Endothelial cell of umbilical vein (primary cell): ENCODE data around the gene GEMIN8. TPM values are rescaled to one million over a fixed set of nuclear protein-coding genes. Genes with fewer than 3 reads are reported as not detected.

Experiments used
- BruUV-seq: library from RNA; stranded (reverse); fragments of 400-500 nt; replicated peaks from 2 replicates; lab custom pipeline; 2021; lab: Mats Ljungman, UMichigan
- CTCF ChIA-PET: fragments of 300-600, 350-600 bp; sonication (Branson Sonifier 250); formaldehyde crosslinking; loops from one replicate; lab custom pipeline; 2021; ENCODE audit warnings: antibody characterized with exemption, inconsistent platforms; lab: Charles Lee
- POLR2A ChIA-PET: fragments of 300-600, 350-600 bp; sonication (Branson Sonifier 250); formaldehyde crosslinking; loops from one replicate; lab custom pipeline; 2021; ENCODE audit warnings: antibody characterized with exemption, inconsistent platforms; lab: Charles Lee
- DNase-seq: peaks from one replicate; pipeline ENCODE4 v3.0.0-alpha.2; 2011; ENCODE audit warnings: low read depth, low spot score
- FAIRE-seq: peaks from 2 replicates; lab custom pipeline; 2011; peaks lifted over from hg19 to GRCh38; lab: Jason Lieb, UNC
- H2AFZ ChIP-seq: 2 replicates; pipeline ENCODE4 v1.6.0; 2012; ENCODE audit warnings: low read depth, low read length, control low read depth, inconsistent platforms
- H3K27ac ChIP-seq: 2 replicates; pipeline ENCODE4 v1.5.1; 2011; ENCODE audit warnings: low read depth, mild to moderate bottlenecking, control low read depth, low read length, moderate library complexity; ENCODE audit not compliant: insufficient read depth
- H3K27me3 ChIP-seq, 2 experiments: 2 replicates each; pipeline versions ENCODE4 v1.6.0 to v1.6.1; 2011; ENCODE audit warnings: low read length in 2 of 2, mixed read lengths in 1 of 2; ENCODE audit not compliant: control insufficient read depth in 2 of 2, insufficient read depth in 2 of 2
- H3K36me3 ChIP-seq, 2 experiments: 2 replicates in 1 of 2; 3 replicates in 1 of 2; pipeline ENCODE4 v1.5.1; 2011; ENCODE audit warnings: low read length in 2 of 2, mild to moderate bottlenecking in 1 of 2, moderate library complexity in 1 of 2; ENCODE audit not compliant: control insufficient read depth in 2 of 2, insufficient read depth in 2 of 2; ENCODE audit errors: extremely low read depth in 1 of 2
- H3K4me1 ChIP-seq: 3 replicates; pipeline ENCODE4 v1.5.1; 2011; ENCODE audit warnings: mild to moderate bottlenecking, low read length; ENCODE audit not compliant: control insufficient read depth, insufficient read depth; ENCODE audit errors: extremely low read depth
- H3K4me2 ChIP-seq: 2 replicates; pipeline ENCODE4 v1.6.1; 2011; ENCODE audit warnings: low read length, control low read depth, mixed read lengths; ENCODE audit not compliant: insufficient read depth
- H3K4me3 ChIP-seq, 3 experiments: fragments of 200-600 bp in 1 of 3; sonication (generic), shearing (Covaris generic) in 1 of 3; replicated peaks in 1 of 3; 2 replicates each; pipeline ENCODE4 v1.5.1; 2011 to 2016; ENCODE audit warnings: control low read depth in 3 of 3, low read length in 3 of 3, mild to moderate bottlenecking in 2 of 3, inconsistent platforms in 1 of 3, low read depth in 1 of 3, moderate library complexity in 1 of 3; ENCODE audit not compliant: insufficient read depth in 1 of 3
- H3K79me2 ChIP-seq: 2 replicates; pipeline ENCODE4 v1.6.0; 2012; ENCODE audit warnings: low read length, inconsistent platforms; ENCODE audit not compliant: control insufficient read depth, insufficient read depth
- H3K9ac ChIP-seq: replicated peaks from 2 replicates; pipeline ENCODE3; 2011; ENCODE audit warnings: low read length, control low read depth; ENCODE audit not compliant: insufficient read depth; ENCODE audit errors: extremely low read depth
- H3K9me1 ChIP-seq: replicated peaks from 3 replicates; pipeline ENCODE4 v1.6.0; 2011; ENCODE audit warnings: mild to moderate bottlenecking, low read length; ENCODE audit not compliant: control insufficient read depth, insufficient read depth; ENCODE audit errors: extremely low read depth
- H3K9me3 ChIP-seq: replicated peaks from 2 replicates; pipeline ENCODE4 v1.5.1; 2012; ENCODE audit warnings: low read length, inconsistent platforms; ENCODE audit not compliant: control insufficient read depth, insufficient read depth
- H4K20me1 ChIP-seq: replicated peaks from 2 replicates; pipeline ENCODE3; 2011; ENCODE audit warnings: mild to moderate bottlenecking, low read length; ENCODE audit not compliant: control insufficient read depth, insufficient read depth; ENCODE audit errors: extremely low read depth
- CTCF ChIP-seq, 2 donors: IDR thresholded peaks; 1 replicate in 1 of 2; 2 replicates in 1 of 2; pipeline ENCODE4 v1.5.1; 2011; ENCODE audit warnings: low read length in 2 of 2, mild to moderate bottlenecking in 2 of 2, moderate library complexity in 2 of 2, control low read depth in 1 of 2, inconsistent platforms in 1 of 2, low read depth in 1 of 2; ENCODE audit not compliant: insufficient read depth in 1 of 2; ENCODE audit errors: extremely low read depth in 1 of 2
- EZH2 ChIP-seq: IDR thresholded peaks from 2 replicates; pipeline ENCODE4 v1.6.1; 2012; ENCODE audit warnings: borderline replicate concordance, low read depth, mild to moderate bottlenecking, moderate library complexity, low read length, inconsistent platforms; ENCODE audit not compliant: severe bottlenecking
- FOS ChIP-seq: IDR thresholded peaks from 2 replicates; pipeline ENCODE4 v1.6.1; 2011; ENCODE audit warnings: mild to moderate bottlenecking, low read length, moderate library complexity, borderline replicate concordance; ENCODE audit not compliant: insufficient read depth
- GATA2 ChIP-seq: IDR thresholded peaks from 2 replicates; pipeline ENCODE4 v1.7.0; 2011; ENCODE audit warnings: low read depth, mild to moderate bottlenecking, moderate library complexity, mixed read lengths, low read length; ENCODE audit not compliant: insufficient read length, insufficient read depth
- JUN ChIP-seq: IDR thresholded peaks from 2 replicates; pipeline ENCODE4 v1.6.1; 2011; ENCODE audit warnings: borderline replicate concordance, low read depth; ENCODE audit not compliant: insufficient read length, insufficient read depth
- MYC ChIP-seq: IDR thresholded peaks from one replicate; pipeline ENCODE4 v1.6.1; 2011; ENCODE audit warnings: mild to moderate bottlenecking, low read depth, low read length
- POLR2A ChIP-seq: IDR thresholded peaks from 2 replicates; pipeline ENCODE4 v1.6.1; 2012; ENCODE audit warnings: low read depth, mild to moderate bottlenecking, control low read depth, low read length
- POLR2AphosphoS5 ChIP-seq: IDR thresholded peaks from 2 replicates; pipeline ENCODE4 v1.6.1; 2012; ENCODE audit warnings: low read depth, mild to moderate bottlenecking, control low read depth, low read length, moderate library complexity; ENCODE audit not compliant: insufficient read depth
- dilution Hi-C: fragments of 300-500 bp; cut with MboI; formaldehyde crosslinking; loops from one replicate; pipeline ENCODE4 v1.15.0; 2019; ENCODE audit warnings: low sequenced_read_pairs; ENCODE audit not compliant: extremely low pct_ligation_motif_present
- intact Hi-C: fragments of 100-400 bp; cut with micrococcal nuclease; formaldehyde crosslinking; loops from one replicate; pipeline ENCODE4 v1.10.0; 2022
- polyA plus RNA-seq, 4 experiments: library from polyadenylated mRNA; depleted of rRNA in 3 of 4; stranded (reverse) in 3 of 4; unstranded in 1 of 4; fragments of >200 nt; gene quantifications; 2 replicates each; pipeline versions ENCODE4 v1.2.1 to v1.2.3, GENCODE V29; 2011 to 2012; ENCODE audit warnings: missing spikeins in 1 of 4
- total RNA-seq: library from RNA; stranded (reverse); gene quantifications from 2 replicates; pipeline ENCODE4 v1.2.3, GENCODE V29; 2021
- TF ChIP-seq, protein P1 (sequence below): IDR thresholded peaks from 2 replicates; pipeline ENCODE4 v1.6.1; 2011; ENCODE audit not compliant: insufficient read depth, insufficient read length

GEMIN8 gene
- total and polyA plus RNA-seq, 2 donors (not counting 3 experiments of a cell fraction or from before 2014, with no cell fraction given): 18.5 to 24.5 TPM

- Histone ChIP-seq H3K36me3 (no peaks in the 10 kb centered on the region), H3K79me2 (no peaks in the 10 kb centered on the region), H3K9me3 (no peaks in the 10 kb centered on the region), H3K9ac (no peak overlapping the region), H3K27ac (no peak overlapping the region), H3K4me2 (no peak overlapping the region), H2AFZ (no peak overlapping the region), H3K27me3 (no peaks in the 10 kb centered on the region), H4K20me1 (no peaks in the 10 kb centered on the region), H3K4me1 (no peaks in the 10 kb centered on the region), H3K9me1 (no peaks in the 10 kb centered on the region), H3K4me3 (no peak overlapping the region)
- BruUV-seq: no TSS peak
- POLR2A ChIA-PET: no interaction called here
- FAIRE-seq (no peak), DNase-seq (no peak)
- intact Hi-C loops: no loop called here
- TF ChIP-seq MYC (no peak), POLR2A (no peak), JUN (no peak), FOS (no peak), POLR2AphosphoS5 (no peak), GATA2 (no peak), EZH2 (no peak), CTCF (IDR thresholded peaks at IDR 0.05; ENCODE audit: extremely low read depth in 1 of 2, insufficient read depth in 1 of 2, low read depth in 1 of 2, low read length in 2 of 2) (no peak)
- TF ChIP-seq, protein P1, sequence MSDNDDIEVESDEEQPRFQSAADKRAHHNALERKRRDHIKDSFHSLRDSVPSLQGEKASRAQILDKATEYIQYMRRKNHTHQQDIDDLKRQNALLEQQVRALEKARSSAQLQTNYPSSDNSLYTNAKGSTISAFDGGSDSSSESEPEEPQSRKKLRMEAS: no peak
- dilution Hi-C loops: no loop called here
- CTCF ChIA-PET: no interaction called here
Observed at GRCh38 chrX:14065800-14066199, 36.1 kb upstream of the GEMIN8 start.
